ENCODE data around the gene SUSD4. TPM values are rescaled to one million over a fixed set of nuclear protein-coding genes. Genes with fewer than 3 reads are reported as not detected.

Gene SUSD4
- total and polyA plus RNA-seq, 2 of the 4 experiments (the other 2 are of a cell fraction): 1.8 to 2.7 TPM

DNA sequence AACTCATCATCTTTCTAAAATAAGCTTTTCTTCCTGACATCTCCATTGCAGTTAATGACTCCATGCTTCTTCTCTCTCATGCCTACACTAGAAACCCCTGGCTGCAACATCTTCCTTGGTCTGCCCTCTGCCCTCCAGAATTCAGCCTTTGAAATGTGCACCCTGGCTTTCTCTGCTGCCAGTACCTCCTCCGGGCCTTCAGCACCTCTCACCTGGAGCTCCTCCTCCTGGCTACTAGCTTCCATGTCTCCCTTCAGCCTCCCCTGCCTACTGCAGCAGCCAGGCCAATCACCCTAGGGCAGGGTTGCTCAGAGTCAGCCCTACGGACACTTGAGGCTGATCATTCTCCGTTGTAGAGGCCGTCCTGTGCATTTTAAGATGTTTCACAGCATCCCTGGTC, 18.3 kb downstream of the SUSD4 start:
- no peaks in the 10 kb centered on the region for H3K4me1 ChIP-seq (ENCODE audit: control insufficient read depth, insufficient read depth, low read length)
- H3K4ac ChIP-seq (ENCODE audit: low read depth, low read length): no peak overlapping the region
- peaks cover 22% of the 10 kb centered on the region for H3K27me3 ChIP-seq (ENCODE audit: control insufficient read depth, insufficient read depth, low read length)
- POLR2A ChIA-PET (ENCODE audit: unreplicated experiment): no interaction called here
- no peak overlapping the region for H2AFZ ChIP-seq (replicated peaks; ENCODE audit: low read length, poor library complexity)
- no peak overlapping the region for H2BK20ac ChIP-seq (ENCODE audit: low read depth, low read length)
- no peak overlapping the region for H3K18ac ChIP-seq (ENCODE audit: low read depth, low read length)
- H3K9me1 ChIP-seq (ENCODE audit: insufficient read depth, low read length): no peaks in the 10 kb centered on the region
- intact Hi-C loops (cut with micrococcal nuclease): no loop called here
- no TSS peak for BruUV-seq (replicated peaks)
- ATAC-seq (ENCODE audit: low read depth) (no peak), DNase-seq (no peak)
- no peak overlapping the region for H3K4me2 ChIP-seq (ENCODE audit: low read depth, low read length)
- H2BK5ac ChIP-seq (ENCODE audit: low read depth, low read length, poor library complexity, severe bottlenecking): no peak overlapping the region
- no peaks in the 10 kb centered on the region for H3K79me1 ChIP-seq (ENCODE audit: low read depth in 1 of 2, low read length in 2 of 2)
- no peak overlapping the region for H4K91ac ChIP-seq (ENCODE audit: insufficient read depth, low read depth, low read length)
- H3K9ac ChIP-seq (ENCODE audit: low read depth, low read length): no peak overlapping the region
- H4K5ac ChIP-seq (ENCODE audit: low read depth, low read length): no peak overlapping the region
- H4K8ac ChIP-seq (ENCODE audit: low read depth in 2 of 2, low read length in 2 of 2): no peak overlapping the region
- no peak for TF ChIP-seq BHLHE40 (IDR thresholded peaks at IDR 0.05; ENCODE audit: low read depth, low read length)
- TF ChIP-seq RAD21 (IDR thresholded peaks at IDR 0.05; ENCODE audit: low read length): no peak
- TF ChIP-seq NFE2L2 (IDR thresholded peaks at IDR 0.05; ENCODE audit: low read depth, low read length): no peak
- TF ChIP-seq, protein P1, sequence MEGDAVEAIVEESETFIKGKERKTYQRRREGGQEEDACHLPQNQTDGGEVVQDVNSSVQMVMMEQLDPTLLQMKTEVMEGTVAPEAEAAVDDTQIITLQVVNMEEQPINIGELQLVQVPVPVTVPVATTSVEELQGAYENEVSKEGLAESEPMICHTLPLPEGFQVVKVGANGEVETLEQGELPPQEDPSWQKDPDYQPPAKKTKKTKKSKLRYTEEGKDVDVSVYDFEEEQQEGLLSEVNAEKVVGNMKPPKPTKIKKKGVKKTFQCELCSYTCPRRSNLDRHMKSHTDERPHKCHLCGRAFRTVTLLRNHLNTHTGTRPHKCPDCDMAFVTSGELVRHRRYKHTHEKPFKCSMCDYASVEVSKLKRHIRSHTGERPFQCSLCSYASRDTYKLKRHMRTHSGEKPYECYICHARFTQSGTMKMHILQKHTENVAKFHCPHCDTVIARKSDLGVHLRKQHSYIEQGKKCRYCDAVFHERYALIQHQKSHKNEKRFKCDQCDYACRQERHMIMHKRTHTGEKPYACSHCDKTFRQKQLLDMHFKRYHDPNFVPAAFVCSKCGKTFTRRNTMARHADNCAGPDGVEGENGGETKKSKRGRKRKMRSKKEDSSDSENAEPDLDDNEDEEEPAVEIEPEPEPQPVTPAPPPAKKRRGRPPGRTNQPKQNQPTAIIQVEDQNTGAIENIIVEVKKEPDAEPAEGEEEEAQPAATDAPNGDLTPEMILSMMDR (conservative IDR thresholded peaks at IDR 0.05; ENCODE audit: low read depth, low read length): no peak
- TF ChIP-seq, protein P2, sequence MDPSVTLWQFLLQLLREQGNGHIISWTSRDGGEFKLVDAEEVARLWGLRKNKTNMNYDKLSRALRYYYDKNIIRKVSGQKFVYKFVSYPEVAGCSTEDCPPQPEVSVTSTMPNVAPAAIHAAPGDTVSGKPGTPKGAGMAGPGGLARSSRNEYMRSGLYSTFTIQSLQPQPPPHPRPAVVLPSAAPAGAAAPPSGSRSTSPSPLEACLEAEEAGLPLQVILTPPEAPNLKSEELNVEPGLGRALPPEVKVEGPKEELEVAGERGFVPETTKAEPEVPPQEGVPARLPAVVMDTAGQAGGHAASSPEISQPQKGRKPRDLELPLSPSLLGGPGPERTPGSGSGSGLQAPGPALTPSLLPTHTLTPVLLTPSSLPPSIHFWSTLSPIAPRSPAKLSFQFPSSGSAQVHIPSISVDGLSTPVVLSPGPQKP (IDR thresholded peaks at IDR 0.05; ENCODE audit: borderline replicate concordance, low read depth, low read length): no peak
- no peak for TF ChIP-seq RCOR1 (IDR thresholded peaks at IDR 0.05; ENCODE audit: insufficient replicate concordance, low read length)
- TF ChIP-seq SMC3 (IDR thresholded peaks at IDR 0.05; ENCODE audit: low read depth, low read length): no peak
- TF ChIP-seq CHD1 (IDR thresholded peaks at IDR 0.05; ENCODE audit: low read depth, low read length): no peak
- TF ChIP-seq RFX5 (IDR thresholded peaks at IDR 0.05; ENCODE audit: low read depth, low read length): no peak
- no peak for TF ChIP-seq POLR2A (IDR thresholded peaks at IDR 0.05; ENCODE audit: low read depth, low read length)
- TF ChIP-seq MAFK (IDR thresholded peaks at IDR 0.05; ENCODE audit: low read depth, low read length): no peak
- TF ChIP-seq MXI1 (IDR thresholded peaks at IDR 0.05; ENCODE audit: borderline replicate concordance, low read depth, low read length): no peak
- TF ChIP-seq, protein P3, sequence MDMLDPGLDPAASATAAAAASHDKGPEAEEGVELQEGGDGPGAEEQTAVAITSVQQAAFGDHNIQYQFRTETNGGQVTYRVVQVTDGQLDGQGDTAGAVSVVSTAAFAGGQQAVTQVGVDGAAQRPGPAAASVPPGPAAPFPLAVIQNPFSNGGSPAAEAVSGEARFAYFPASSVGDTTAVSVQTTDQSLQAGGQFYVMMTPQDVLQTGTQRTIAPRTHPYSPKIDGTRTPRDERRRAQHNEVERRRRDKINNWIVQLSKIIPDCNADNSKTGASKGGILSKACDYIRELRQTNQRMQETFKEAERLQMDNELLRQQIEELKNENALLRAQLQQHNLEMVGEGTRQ (IDR thresholded peaks at IDR 0.05; ENCODE audit: low read depth, low read length): no peak
- TF ChIP-seq MAZ (IDR thresholded peaks at IDR 0.05; ENCODE audit: borderline replicate concordance, low read depth, low read length): no peak
- no peak for TF ChIP-seq FOS (IDR thresholded peaks at IDR 0.05; ENCODE audit: low read depth, low read length)
- no peak for TF ChIP-seq CEBPB (IDR thresholded peaks at IDR 0.05; ENCODE audit: low read depth, low read length)
- no peak overlapping the region for H3K27ac ChIP-seq (ENCODE audit: insufficient read depth, low read length)
- in situ Hi-C loops (cut with MboI; ENCODE audit: low sequenced_read_pairs): no loop called here
- 84% methylated on average over 3 of the region's 4 CpGs; no CpG with 5 or more reads in 1 of the 2 experiments for WGBS, 2 experiments (ENCODE audit: extremely low coverage in 2 of 2, insufficient read length in 1 of 2)
- H4K20me1 ChIP-seq (ENCODE audit: insufficient read depth, low read length): no peaks in the 10 kb centered on the region
- H2AK5ac ChIP-seq (ENCODE audit: low read depth, low read length): no peak overlapping the region
- H3K14ac ChIP-seq (replicated peaks; ENCODE audit: low read depth, low read length): no peak overlapping the region
- H3K4me3 ChIP-seq (ENCODE audit: insufficient read depth, low read depth, low read length): no peak overlapping the region
- no peak overlapping the region for H2BK120ac ChIP-seq (ENCODE audit: low read depth, low read length)
- no peak overlapping the region for H3K56ac ChIP-seq (ENCODE audit: extremely low read depth, insufficient read depth, low read length)
- H3K23ac ChIP-seq (ENCODE audit: low read depth, low read length): no peak overlapping the region
- H2AK9ac ChIP-seq (replicated peaks; ENCODE audit: low read depth, low read length, poor library complexity): no peak overlapping the region
- H2BK15ac ChIP-seq (ENCODE audit: low read depth, low read length): no peak overlapping the region
- CTCF ChIA-PET: interaction anchor here (1.4 kb wide), 1 partner anchor 10 kb away, joined by 3 read pairs; no protein-coding TSS in a partner anchor
- dilution Hi-C loops (cut with HindIII; ENCODE audit: low sequenced_read_pairs, unreplicated experiment): no loop called here
- no peaks in the 10 kb centered on the region for H3K9me3 ChIP-seq (ENCODE audit: control insufficient read depth, insufficient read depth, low read length)
- H3K36me3 ChIP-seq (ENCODE audit: control insufficient read depth, insufficient read depth, low read length): no peaks in the 10 kb centered on the region
